Stimulated activated CD8-positive, alpha-beta memory T cell treated with anti-CD3 and anti-CD28 coated beads, Interleukin-4, amount 100 ng/mL, for 1 hour (primary cell): ENCODE results near the gene CYP3A4.
"Not testable (repeated sequence)": the region's sequence is repeated elsewhere in the genome, so short reads cannot be mapped to it uniquely, and the experiment has no call there.

Source experiments
- DNase-seq, 2 donors: peaks; one replicate each; pipeline ENCODE4 v3.0.0-alpha.2; 2020; ENCODE audit warnings: low read depth in 2 of 2, low spot score in 1 of 2

CYP3A4 gene

DNA sequence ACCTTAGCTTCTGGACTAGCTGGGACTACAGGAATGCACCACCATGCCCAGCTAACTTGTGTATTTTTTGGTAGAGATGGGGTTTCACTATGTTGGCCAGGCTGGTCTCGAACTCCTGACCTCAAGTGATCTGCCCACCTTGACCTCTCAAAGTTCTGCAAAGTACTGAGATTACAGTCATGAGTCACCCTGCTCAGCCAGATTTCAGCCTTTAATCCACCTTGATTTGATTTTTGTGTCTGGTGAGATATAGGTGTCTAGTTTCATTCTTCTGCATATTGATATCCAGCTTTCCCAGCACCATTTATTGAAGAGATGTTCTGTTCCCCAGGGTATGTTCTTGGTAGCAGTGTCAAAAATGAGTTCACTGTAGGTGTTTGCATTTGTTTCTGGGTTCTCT lies 28.9 kb downstream of the CYP3A4 start:
- no peak for DNase-seq

DNA sequence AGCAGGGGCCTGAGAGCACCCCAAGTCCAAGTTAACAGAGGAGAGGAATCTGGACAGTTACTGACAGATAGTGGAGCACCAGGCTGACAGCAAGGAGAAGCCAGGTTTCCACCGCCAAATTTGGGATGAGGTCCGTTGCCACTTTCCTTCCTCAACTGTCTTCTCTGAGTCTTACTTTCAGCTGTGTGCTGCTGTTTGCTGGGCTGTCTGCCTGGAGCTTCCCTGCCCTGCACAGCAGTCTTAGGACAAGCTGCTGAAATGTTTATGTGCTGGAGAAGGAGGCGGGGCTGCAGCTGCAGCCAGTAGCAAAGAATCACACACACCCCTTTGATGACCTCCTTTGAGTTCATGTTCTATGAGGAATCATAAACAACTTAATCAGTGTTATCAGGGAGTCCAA lies 31.6 kb downstream of the CYP3A4 start:
- DNase-seq, result no peak

DNA sequence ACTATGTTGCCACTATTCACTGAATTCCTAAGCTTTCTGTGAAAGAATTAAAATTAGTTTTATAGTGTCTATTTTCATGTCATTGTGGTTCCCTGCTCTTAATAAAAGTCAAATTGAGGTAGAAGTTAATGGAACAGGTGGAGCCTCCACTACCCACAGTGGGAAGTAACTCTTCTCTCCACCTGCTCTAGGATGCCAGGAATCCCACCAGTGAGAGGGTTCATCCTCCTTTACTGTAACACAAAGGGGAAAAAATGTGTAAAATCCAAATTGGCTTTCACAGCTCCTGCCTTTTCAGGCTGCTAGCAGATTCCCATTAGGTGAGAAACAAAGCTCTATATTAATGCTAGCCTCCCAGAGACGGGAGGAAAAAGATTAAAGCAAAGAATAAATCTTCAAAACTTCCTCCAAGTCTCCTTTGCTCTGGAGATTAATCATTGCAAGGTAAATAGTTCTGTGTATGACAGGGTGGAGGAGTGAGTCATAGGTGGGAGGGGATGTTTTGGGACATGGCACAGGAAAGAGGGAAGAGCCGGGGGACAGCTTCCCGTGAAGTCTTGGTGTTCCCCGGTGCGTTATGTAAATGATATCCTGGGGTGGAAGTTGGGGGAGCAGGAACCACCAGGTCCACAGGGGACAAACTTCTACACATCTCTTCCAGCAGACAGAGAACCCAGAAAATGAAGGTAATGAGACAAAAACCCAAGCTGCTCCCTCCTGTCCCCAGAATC lies 32.5 kb downstream of the CYP3A4 start:
- DNase-seq, result not testable (repeated sequence)

DNA sequence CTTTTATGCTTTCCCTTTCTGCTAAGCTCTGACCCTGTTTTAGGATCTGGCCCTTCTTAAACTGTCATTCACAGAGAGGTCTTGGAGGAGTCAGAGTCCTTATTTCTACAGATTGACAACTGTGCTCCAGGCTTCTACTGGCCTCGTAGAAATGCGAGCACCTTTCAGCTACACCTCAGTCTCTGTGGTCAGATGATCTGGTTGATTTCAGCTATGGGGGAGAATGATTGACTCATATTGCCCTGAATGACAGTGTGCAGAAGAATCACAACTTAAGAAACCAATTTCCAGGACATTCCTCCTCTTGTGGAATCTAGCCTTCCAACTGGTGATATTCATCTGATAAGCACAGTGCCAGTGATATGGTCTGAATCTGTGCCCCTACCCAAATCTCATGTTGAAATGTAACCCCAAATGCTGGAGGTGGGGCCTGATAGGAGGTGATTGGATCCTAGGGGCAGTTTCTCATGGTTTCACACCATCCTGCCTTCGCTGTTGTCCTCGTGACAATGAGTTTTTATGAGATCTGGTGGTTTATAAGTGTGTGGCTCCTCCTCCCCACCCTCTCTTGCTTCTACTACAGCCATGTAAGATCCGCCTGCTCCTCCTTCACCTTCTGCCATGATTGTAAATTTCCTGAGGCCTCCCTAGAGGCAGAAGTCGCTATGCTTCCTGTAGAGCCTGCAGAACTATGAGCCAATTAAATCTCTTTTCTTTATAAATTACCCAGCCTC lies 35.0 kb downstream of the CYP3A4 start:
- no peak for DNase-seq

DNA sequence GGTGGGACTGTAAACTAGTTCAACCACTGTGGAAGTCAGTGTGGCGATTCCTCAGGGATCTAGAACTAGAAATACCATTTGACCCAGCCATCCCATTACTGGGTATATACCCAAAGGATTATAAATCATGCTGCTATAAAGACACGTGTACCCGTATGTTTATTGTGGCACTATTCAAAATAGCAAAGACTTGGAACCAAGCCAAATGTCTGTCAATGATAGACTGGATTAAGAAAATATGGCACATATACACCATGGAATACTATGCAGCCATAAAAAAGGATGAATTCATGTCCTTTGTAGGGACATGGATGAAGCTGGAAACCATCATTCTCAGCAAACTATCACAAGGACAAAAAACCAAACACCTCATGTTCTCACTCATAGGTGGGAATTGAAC lies 37.1 kb downstream of the CYP3A4 start:
- not testable (repeated sequence) for DNase-seq

DNA sequence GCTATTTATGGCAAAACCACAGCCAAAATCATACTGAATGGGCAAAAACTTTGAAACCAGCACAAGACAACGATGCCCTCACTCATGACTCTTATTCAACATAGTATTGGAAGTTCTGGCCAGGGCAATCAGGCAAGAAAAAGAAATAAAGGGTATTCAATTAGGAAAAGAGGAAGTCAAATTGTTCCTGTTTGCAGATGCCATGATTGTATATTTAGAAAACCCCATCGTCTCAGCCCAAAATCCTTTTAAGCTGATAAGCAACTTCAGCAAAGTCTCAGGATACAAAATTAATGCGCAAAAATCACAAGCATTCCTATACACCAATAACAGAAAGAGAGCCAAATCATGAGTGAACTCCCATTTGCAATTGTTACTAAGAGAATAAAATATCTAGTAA lies 38.6 kb downstream of the CYP3A4 start:
- not testable (repeated sequence) for DNase-seq

DNA sequence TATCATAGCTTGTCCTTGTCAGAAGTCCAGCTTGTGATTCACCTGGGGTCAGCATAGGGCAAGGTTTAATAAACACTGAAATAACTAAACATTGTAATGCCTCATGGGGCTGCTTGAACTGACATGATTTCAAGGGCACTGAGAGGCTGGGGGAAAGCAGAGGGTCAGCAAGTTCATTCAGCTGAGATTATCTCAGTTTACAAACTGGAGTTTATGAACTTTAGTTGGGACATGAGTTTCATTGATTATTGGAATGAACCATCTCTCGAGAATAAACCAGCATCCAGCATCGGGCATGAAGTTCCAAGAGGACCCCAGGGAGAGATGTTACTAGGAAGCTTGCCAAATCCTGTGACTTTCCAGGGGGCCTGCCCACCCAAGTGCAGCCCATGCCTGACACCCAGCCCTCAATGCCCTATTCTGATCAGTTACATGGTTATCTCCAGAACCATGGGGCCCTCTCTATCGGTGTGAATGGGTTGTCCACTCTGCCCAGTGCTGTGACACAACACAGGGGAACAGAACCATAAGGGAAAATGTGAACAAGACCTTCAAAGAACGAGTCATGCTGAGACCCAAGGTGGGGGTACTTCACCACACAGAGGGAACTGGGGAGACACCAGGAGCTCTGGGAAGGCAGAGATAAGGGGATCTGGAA lies 41.1 kb downstream of the CYP3A4 start:
- no peak for DNase-seq

DNA sequence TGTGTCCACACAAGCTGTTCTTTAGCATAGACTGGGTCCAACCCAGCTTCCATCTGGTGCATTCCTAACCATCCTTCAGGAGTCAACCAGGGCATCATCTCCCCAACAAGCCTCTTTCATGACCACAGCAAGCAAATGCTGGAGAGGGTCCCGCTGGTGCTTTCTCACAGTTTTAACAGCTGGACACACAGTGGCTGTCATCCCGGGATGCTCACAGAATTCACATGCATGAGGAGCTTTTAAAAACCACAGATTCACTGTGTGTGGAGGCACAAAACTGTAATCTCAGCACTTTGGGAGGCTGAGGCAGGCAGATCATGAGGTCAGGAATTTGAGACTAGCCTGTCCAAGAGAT lies 42.6 kb downstream of the CYP3A4 start:
- no peak for DNase-seq

DNA sequence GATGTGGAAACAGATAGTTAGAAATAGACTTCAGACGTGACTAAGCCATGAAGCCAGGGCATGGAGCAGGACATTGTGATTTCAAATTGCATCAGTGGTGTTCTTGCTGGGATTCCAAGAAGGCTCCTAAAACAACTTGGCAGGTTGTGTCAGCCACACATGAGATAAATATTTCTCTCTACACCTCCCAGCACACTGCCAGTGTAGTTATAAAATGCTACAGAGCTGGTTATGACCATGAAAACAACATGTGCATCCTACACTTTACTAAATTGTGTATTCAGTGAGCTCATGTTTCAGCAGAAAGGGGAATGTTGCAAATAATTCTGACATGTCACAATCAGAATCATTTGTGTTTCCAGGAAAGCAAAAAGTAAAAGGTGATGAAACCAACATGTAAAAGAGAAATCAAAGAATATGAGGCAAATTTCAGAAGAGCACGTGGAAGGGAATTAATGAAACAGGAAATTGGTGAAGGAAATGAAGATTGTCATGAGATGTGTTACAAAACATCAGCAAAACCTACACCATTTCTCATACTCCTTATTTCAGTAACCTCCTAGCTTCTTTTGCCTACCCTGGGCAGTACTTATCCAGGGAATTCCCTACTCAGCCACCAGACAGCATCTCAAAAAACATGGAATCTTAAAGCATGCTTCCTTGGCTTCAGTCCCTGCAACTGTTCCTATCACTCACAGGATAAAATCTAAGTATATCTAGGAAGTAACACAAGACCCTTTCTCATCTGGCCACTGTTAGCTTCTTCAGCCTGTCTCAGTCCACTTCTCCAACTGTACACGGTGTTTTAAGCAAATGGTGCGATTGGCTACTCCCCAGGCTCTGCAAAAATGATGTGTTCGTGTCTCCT lies 43.2 kb downstream of the CYP3A4 start:
- DNase-seq, result no peak

DNA sequence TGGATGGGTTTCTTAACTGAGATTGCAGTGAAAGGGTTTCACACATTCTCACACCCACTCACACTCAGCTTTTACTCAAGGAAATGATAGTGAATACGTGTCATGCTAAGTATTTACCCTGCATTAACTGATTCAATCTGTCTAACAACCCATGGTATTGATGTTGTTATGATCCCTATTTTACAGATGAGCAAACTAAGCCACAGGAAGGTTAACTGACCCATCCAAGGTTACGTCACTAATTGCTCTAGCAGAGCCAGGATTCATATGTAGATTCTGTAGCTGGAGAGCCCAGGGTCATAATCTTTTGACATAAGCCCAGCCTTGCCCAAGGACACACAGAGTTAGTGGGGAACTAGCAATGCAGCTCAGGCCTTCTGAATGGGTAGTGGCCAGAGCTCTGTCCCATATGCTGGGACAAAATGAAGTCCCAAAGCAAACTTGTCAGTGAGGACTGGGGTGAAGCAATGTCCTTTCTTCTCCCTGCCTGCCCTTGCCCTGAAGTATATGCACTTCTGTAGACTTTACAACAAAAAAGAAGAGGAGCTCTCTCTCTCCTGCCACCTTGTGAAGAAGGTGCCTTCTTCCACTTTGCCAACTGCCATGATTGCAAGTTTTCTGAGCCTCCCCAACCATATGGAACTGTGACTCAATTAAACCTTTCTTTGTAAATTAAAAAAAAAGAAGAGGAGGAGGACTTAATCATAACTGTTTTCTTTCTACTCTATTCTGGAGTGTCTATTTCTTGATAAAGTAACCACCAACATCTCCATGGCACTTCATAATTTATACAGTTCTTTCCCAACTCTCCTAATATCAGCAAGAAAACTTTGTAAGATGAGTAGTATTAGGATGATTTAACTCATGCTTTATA lies 44.0 kb downstream of the CYP3A4 start:
- no peak for DNase-seq

DNA sequence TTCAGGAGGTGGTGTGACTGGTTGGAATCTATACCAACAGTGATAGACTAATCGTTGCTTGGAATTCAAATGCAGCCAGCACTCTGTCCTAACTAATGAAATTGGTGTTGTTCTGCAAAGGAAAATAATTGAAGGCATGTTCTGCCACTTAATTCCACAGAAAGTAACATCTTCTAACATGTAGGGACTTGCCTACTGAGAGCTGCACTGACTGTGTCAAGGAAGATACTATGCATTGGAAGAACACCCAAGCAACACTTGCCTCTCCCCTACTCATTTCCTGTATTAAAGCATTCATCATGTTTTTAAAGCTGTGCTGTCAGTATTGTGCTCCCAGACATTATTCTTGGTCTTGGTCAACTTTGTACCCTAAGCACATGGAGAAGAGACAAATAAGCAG lies 46.3 kb downstream of the CYP3A4 start:
- DNase-seq, result no peak

DNA sequence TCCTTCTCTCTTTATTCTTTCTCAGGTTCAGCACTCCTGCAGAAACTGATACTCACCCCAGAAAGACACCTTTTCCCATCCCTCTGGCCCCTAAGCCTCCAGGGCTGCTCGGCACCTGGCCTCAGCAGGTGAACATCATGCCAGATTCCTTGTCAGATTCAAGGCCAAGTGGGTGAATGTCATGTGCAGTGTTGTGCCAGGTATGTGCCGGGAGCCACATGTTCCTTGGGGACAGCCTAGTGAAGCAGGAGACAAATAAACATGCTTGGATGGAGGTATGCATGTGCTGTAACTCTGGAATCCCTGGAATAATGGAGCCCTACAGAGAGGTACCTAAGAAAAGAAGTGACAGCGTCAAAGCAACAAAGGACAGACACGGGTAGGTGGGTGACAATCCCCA lies 47.3 kb downstream of the CYP3A4 start:
- not testable (repeated sequence) for DNase-seq

DNA sequence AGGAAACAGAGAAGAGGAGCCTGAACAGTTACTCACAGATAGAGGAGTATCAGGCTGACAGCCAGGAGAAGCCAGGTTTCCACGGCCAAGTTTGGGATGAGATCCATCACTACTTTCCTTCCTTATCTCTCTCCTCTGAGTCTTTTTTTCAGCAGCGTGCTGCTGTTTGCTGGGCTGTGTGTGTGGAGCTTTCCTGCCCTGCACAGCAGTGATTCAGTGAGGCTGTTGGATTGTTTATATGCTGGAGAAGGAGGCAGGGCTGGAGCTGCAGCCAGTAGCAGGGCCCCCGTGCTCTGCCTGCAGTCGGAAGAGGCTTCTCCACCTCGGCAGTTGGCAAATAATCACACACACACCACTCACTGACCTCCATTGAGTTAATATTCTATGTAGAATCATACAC lies 49.0 kb downstream of the CYP3A4 start, which contains the start of gene CYP3A7:
Gene CYP3A7, minus strand, starts transcription at position 210 of the 400 bp plus-strand sequence. Its CDS starts 103 bp downstream, at position 107.
- DNase-seq, result no peak

DNA sequence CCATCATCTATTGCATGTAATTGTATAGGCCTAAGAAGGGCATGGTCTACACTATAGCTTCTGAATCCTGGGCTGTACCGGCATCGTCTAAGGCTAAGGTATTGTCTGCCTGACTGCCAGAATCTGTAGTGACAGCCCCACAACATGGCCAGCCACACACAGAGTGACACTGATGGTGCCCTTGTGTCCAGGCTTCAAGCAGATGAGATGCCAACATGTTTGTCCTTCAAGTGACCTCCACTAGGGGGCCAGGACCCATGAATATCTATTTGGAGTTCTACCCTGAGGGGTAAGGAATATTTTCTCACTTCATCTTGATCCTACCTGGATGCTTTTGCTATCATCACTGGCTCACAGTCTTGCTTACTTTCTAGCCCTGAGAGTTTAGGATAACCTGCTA lies 50.5 kb downstream of the CYP3A4 start:
- DNase-seq, result no peak

DNA sequence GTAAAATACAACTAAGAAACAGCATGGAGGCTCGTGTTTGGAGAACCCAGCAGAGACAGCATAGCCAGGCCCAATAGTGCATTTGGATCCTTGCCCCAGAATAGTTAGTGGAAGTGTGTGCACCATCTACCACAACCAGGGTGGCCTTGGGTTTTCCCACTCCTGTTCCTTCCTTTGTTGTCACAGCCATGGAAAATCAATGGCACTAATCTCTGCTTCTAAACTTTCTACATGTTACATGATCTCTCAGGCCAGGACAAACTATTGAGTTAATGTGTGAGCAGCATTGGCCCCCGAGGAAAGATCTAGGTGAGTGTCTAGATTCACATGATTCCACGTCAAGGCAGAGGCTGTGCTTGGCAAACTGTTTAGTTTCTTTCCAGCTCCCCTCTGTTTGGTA lies 51.0 kb downstream of the CYP3A4 start:
- DNase-seq, result no peak

DNA sequence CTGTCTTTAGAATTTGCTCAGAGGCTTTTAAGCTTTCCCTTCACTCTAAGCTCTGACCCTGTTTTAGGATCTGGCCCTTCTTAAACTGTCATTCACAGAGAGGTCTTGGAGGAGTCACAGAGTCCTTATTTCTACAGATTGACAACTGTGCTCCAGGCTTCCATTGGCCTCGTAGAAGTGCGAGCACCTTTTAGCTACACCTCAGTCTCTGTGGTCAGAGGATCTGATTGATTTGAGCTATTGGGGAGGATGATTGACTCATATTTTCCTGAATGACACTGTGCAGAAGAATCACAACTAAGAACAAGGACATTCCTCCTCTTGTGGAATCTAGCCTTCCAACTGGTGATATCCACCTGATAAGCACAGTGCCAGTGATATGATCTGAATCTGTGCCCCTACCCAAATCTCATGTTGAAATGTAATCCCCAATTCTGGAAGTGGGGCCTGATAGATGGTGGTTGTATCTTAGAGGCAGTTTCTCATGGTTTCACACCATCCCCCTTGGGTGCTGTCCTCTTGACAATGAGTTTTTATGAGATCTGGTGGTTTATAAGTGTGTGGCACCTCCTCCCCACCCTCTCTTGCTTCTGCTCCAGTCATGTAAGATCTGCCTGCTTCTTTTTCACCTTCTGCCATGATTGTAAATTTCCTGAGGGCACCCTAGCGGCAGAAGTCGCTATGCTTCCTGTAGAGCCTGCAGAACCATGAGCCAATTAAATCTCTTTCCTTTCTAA lies 52.2 kb downstream of the CYP3A4 start:
- no peak for DNase-seq

DNA sequence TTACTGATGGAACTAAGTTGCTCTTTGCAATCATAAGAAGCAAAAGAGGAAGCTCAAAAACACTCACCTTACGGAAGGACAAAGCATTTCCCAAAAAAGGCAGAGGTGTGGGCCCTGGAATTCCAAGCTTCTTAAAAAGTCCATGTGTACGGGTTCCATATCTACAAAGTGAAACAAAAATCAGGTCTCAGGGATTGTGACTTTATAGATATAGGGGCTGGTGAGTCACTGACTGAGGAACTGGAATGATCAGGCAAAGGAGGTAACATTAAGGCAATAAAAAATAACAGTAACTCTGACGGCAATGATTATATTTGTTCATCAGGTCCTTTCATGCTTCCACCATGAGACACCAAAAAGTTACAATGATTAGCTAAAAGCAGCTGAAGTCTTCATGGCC lies 53.0 kb downstream of the CYP3A4 start:
- no peak for DNase-seq

DNA sequence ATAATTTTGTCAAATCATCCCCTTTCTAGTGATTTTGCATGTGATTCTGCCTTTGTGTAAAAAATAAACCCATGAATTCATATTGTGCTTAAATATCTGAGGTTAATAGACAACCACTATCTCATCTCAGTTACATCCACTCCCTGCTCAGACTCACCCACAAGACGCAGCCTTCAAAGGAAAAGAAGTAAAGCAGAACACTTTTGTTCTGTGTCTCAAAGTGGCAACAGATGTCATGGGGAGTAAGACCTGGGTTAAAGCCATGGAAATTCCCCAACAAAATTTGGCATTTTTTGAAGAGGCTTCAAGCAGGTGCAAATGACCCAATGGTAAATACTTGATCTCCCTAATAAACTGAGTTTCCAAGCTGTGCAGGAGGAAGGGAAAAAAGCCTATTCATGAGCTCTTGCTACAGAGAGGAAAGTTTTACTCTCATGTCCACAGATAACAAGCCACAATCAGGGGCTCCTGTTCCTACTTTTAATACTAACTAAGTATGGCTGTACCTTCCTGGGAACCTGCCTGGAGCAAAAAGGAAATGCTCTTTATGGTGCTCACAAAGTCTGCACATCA lies 53.7 kb downstream of the CYP3A4 start:
- no peak for DNase-seq

DNA sequence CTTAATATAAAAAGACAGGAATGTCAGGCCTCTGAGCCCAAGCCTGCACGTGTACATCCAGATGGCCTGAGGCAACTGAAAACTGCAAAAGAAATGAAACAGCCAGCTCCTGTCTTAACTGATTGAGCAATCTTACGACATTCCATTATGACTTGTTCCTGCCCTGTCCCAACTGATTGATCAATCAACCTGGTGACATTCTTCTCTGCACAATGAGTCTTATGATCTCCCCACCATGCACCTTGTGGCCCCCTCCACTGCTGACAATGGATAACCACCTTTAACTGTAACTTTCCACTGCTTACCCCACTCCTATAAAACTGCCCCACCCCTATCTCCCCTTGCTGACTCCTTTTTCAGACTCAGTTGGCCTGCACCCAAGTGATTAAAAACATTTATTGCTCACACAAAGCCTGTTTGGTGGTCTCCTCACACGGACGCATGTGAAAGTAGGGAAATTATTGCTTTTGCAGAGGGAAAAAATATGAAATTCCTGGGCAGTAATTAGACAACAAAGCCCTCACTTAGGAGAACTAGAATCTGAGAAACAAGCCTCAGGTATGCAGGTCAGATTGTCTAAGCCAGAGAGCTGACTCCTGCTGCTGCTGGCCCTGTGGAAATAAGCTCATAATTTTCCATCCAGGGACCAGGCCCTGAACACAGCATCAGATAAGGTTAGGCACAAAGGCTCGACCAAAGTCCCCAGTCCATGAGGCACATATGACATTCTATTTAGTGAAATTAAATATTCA lies 54.3 kb downstream of the CYP3A4 start:
- no peak for DNase-seq
